WERI-Rb-1 (cell line): ENCODE results near the gene MYRF.

Experiments
- DNase-seq: peaks from one replicate; pipeline ENCODE4 v3.0.0-alpha.2; 2020
- H3K27ac ChIP-seq: fragments of 250-450 bp; sonication (Bioruptor Pico); 2 replicates; pipeline ENCODE4 v1.5.1; 2020; ENCODE audit warnings: mild to moderate bottlenecking, moderate library complexity
- H3K27me3 ChIP-seq: fragments of 250-450 bp; sonication (Bioruptor Pico); 2 replicates; pipeline ENCODE4 v1.5.1; 2021; ENCODE audit warnings: mild to moderate bottlenecking, low read depth, moderate library complexity; ENCODE audit not compliant: insufficient read depth, severe bottlenecking
- H3K36me3 ChIP-seq: fragments of 250-450 bp; sonication (Bioruptor Pico); 2 replicates; pipeline ENCODE4 v1.5.1; 2020; ENCODE audit warnings: mild to moderate bottlenecking, moderate library complexity
- H3K4me3 ChIP-seq: 2 replicates; pipeline ENCODE4 v1.5.1; 2011; ENCODE audit warnings: low read depth, mild to moderate bottlenecking, control low read depth, low read length
- H3K9me3 ChIP-seq: fragments of 250-450 bp; sonication (Bioruptor Pico); 2 replicates; pipeline ENCODE4 v1.5.1; 2021; ENCODE audit warnings: mild to moderate bottlenecking, moderate library complexity; ENCODE audit not compliant: severe bottlenecking
- TF ChIP-seq, protein P1 (sequence below): IDR thresholded peaks from 2 replicates; pipeline ENCODE4 v1.5.1; 2011; ENCODE audit warnings: low read depth, mild to moderate bottlenecking, control low read depth, inconsistent platforms, low read length

Gene MYRF

DNA sequence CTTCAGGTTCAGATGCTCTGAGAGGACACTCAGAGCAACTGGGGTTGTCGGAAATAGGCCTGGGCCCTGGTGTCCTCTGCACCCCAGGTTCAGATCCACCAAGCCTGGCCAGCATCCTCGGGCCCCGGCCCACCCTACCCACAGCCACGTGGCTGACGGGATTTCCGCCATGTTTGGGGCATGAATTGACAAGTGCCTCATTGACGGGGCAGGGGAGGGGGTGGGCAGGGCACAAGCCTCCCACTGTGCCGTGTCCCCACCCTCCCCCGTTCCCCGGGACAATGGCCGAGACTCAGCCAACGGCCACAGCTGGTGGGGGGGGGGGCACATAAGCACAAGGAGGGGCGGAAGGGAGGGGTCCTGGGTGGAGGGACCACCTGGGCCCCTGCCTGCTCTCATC, 8.5 kb downstream of the MYRF start:
- Histone ChIP-seq H3K27me3 (no peaks in the 10 kb centered on the region), H3K9me3 (no peaks in the 10 kb centered on the region), H3K27ac (no peak overlapping the region), H3K36me3 (no peaks in the 10 kb centered on the region), H3K4me3 (no peak overlapping the region)
- no peak for DNase-seq
- TF ChIP-seq, protein P1, sequence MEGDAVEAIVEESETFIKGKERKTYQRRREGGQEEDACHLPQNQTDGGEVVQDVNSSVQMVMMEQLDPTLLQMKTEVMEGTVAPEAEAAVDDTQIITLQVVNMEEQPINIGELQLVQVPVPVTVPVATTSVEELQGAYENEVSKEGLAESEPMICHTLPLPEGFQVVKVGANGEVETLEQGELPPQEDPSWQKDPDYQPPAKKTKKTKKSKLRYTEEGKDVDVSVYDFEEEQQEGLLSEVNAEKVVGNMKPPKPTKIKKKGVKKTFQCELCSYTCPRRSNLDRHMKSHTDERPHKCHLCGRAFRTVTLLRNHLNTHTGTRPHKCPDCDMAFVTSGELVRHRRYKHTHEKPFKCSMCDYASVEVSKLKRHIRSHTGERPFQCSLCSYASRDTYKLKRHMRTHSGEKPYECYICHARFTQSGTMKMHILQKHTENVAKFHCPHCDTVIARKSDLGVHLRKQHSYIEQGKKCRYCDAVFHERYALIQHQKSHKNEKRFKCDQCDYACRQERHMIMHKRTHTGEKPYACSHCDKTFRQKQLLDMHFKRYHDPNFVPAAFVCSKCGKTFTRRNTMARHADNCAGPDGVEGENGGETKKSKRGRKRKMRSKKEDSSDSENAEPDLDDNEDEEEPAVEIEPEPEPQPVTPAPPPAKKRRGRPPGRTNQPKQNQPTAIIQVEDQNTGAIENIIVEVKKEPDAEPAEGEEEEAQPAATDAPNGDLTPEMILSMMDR, result no peak

DNA sequence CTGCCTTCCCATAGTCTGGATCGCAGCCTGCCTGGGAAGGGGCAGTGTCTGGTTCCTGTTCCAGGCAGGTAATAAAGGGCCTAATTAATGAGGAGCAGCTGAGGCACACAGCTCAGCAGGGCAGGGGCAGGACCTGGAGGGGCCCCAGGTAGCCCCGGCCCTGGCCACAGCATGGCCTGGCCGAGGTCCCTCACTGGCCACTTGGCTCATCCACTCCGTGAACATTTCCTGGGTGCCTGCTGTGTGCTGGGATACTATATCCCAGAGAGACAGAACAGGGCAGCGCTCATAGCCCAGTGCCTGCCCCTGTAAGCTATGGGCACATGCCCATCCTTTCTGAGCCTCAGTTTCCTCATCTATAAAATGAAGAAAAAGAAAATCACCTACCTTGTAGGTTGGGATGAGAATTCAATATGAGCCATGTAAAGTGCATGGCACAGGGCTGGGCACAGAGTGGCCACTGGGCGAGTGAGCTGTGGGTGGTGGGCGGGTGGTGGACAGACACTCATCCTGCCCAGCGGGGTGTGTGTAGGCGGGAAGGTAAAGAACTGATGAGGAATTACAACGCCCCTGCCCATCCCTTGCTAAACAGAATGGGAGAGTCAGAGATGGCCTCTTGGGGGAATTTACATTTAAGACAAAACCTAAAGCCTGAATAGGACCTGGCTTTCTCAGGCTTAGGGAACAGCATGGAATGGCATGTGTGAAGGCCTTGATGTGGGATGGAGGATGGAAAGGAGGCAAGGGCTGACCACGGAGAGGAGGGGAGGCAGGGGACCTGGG, 9.2 kb downstream of the MYRF start:
- H3K36me3 ChIP-seq, result no peaks in the 10 kb centered on the region
- H3K4me3 ChIP-seq, result no peak overlapping the region
- TF ChIP-seq, protein P1, result no peak
- no peak overlapping the region; the same call in 1 of the 2 replicates for H3K27ac ChIP-seq
- H3K9me3 ChIP-seq, result no peaks in the 10 kb centered on the region
- DNase-seq, result no peak
- H3K27me3 ChIP-seq, result no peaks in the 10 kb centered on the region

DNA sequence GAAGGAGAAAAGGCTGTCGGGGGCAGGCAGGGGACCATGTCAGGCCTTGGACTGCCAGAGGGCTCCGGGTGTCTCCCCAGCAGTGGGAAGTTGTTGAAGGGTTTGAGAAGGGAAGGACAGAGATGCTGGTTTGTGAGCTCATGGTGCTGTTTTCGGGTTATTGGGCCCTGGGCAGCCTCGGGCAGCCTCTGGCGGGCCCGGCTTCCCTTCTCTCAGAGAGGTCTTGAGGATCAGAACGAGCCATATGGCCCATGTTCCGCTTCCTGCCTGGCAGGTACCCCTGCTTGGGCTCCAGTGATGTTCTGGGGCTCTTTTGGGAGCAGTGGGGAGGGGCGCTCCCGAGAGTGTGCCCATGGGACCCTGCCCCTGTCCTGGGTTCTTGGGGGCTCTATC, 9.8 kb downstream of the MYRF start:
- H3K9me3 ChIP-seq, result no peaks in the 10 kb centered on the region
- H3K27ac ChIP-seq, result no peak overlapping the region; the same call in 1 of the 2 replicates
- H3K27me3 ChIP-seq, result no peaks in the 10 kb centered on the region
- TF ChIP-seq, protein P1, result no peak
- no peaks in the 10 kb centered on the region for H3K36me3 ChIP-seq
- DNase-seq, result no peak
- H3K4me3 ChIP-seq, result no peak overlapping the region

DNA sequence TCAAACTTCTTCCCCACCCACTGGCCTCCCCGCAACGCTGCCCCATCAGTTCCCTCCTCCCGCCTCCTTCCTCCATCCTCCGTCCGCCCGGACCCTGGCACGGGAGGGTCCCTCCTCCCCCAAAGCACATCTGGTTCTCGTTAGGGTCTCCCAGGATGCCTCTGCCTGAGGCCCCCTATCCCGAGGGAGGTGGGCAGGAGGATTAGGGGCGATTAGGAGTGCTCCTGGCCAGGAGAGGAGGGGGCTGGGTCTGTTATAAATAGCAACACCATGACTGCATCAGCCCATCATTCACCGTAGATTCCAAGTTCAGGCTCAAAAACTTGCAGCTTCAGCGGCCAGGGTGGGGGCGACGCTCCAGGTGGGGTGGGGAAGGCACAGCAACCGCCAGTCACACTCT, 10.4 kb downstream of the MYRF start:
- Histone ChIP-seq H3K27me3 (no peaks in the 10 kb centered on the region), H3K9me3 (no peaks in the 10 kb centered on the region), H3K27ac (no peak overlapping the region; the same call in none of the 2 replicates), H3K4me3 (no peak overlapping the region), H3K36me3 (no peaks in the 10 kb centered on the region)
- DNase-seq, result peak; percentile 31
- TF ChIP-seq, protein P1, result no peak

DNA sequence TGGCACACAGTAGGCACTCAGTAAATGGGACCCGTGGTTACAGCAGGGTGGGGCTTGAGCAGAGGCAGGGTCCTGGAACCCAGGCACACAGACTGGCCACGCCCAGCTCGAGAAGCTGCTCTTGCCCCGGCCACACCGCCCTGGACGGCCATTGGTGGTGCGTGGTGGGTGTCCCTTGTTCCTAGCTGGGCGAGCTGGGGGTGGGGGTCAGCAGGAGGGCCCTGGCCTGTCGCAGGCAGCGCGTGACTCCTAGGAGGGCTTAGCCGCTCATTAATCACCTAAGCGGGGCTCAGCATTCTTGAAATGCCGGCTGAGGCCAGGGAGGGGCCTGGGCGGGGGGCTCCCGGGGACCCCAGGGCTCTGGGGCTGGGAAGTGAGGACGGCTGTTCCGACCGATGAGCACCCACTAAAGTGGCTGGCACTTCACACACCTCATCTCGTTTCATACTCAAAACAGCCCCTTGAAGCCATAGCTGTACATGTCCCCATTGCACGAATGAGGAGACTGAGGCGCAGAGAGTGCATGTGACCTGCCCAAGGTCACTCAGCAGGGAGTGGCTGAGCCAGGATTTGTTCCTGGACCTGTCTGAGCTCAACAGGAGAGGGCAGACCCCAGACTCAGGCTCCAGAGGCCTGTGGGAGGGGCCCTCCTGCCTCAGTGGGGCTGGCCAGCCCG, 11.6 kb downstream of the MYRF start:
- Histone ChIP-seq H3K36me3 (no peaks in the 10 kb centered on the region), H3K4me3 (no peak overlapping the region), H3K27me3 (no peaks in the 10 kb centered on the region), H3K27ac (no peak overlapping the region), H3K9me3 (no peaks in the 10 kb centered on the region)
- TF ChIP-seq, protein P1, result no peak
- DNase-seq, result no peak
